ENCODE results near the gene PRMT2. TPM values are rescaled to one million over a fixed set of nuclear protein-coding genes. Genes with fewer than 3 reads are reported as not detected.

The PRMT2 gene
- total RNA-seq, 1 experiment from 2014 or later: 53.7 TPM

DNA sequence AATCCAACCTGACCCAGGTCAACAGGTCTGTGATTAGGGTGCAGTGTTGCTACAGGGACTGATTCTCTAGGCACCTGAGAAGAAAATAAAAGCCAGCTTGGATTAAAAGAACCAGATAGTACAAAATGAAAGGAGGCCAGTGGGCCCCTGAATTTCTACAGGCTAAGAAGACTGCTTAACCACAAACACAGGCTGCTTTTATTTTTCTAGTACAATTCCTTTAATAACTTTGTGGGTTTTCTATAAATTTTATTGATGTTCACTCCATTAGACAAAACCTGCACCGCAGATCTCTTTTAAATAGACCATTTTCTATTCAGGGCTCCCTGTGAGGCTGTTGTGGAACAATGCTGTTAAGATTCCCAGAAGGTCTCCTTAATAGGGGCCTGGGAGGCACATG, 9.7 kb upstream of the PRMT2 start:
- DNase-seq (ENCODE audit: low spot score): no peak
- no peak for TF ChIP-seq RORB (CRISPR knock-in tag; IDR thresholded peaks at IDR 0.05)
- TF ChIP-seq ELF4 (CRISPR knock-in tag; IDR thresholded peaks at IDR 0.05; ENCODE audit: low read depth): no peak
- Mint-ChIP-seq H3K4me3 (no peak overlapping the region), H3K27ac (no peak overlapping the region), H3K27me3 (ENCODE audit: low read depth) (no peaks in the 10 kb centered on the region; the same call in 1 of the 2 replicates), H3K4me1 (peaks cover 9% of the 10 kb centered on the region), H3K9me3 (peaks cover 21% of the 10 kb centered on the region), H3K36me3 (peaks cover 19% of the 10 kb centered on the region)
- ATAC-seq: no peak
- POLR2A ChIA-PET: no interaction called here
- CTCF ChIA-PET: no interaction called here

DNA sequence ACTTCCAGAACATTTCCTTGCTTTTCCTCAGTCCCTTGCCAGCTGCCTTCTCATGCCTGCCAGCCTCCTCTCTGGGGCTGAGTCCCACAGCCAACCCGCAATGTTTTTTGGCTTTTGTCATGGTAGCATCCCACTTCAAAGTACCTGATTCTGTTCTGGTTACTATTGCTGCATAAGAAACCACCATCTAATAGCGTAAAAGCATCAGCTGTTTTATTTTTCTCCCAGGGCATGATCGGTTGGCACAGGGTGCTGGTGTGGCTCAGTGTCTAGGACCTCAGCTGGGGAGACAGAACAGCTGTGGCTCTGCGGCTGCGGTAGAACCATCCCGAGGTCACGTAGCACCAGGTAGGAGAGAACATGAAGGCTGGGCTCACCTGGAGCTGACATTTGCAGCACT, 8.9 kb upstream of the PRMT2 start:
- Mint-ChIP-seq H3K9me3 (peaks cover 25% of the 10 kb centered on the region), H3K27ac (no peak overlapping the region), H3K4me1 (peaks cover 5% of the 10 kb centered on the region), H3K36me3 (peaks cover 19% of the 10 kb centered on the region), H3K27me3 (ENCODE audit: low read depth) (no peaks in the 10 kb centered on the region; the same call in 1 of the 2 replicates), H3K4me3 (no peak overlapping the region)
- POLR2A ChIA-PET: no interaction called here
- no peak for ATAC-seq
- DNase-seq (ENCODE audit: low spot score): no peak
- TF ChIP-seq ZNF121 (CRISPR knock-in tag; IDR thresholded peaks at IDR 0.05) (no peak), FOXK1 (CRISPR knock-in tag; IDR thresholded peaks at IDR 0.05) (no peak), SP1 (CRISPR knock-in tag; conservative IDR thresholded peaks at IDR 0.05) (no peak), HMGA2 (CRISPR knock-in tag; IDR thresholded peaks at IDR 0.05) (no peak), IRF2 (CRISPR knock-in tag; IDR thresholded peaks at IDR 0.05; ENCODE audit: borderline replicate concordance, low read depth) (no peak), NFATC4 (CRISPR knock-in tag; IDR thresholded peaks at IDR 0.05) (no peak), EMX1 (CRISPR knock-in tag; IDR thresholded peaks at IDR 0.05) (no peak), TP53 (CRISPR knock-in tag; IDR thresholded peaks at IDR 0.05) (no peak), FOXJ3 (CRISPR knock-in tag; IDR thresholded peaks at IDR 0.05; ENCODE audit: borderline replicate concordance) (no peak)
- TF ChIP-seq, protein P1, sequence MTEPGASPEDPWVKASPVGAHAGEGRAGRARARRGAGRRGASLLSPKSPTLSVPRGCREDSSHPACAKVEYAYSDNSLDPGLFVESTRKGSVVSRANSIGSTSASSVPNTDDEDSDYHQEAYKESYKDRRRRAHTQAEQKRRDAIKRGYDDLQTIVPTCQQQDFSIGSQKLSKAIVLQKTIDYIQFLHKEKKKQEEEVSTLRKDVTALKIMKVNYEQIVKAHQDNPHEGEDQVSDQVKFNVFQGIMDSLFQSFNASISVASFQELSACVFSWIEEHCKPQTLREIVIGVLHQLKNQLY (CRISPR knock-in tag; IDR thresholded peaks at IDR 0.05): no peak
- TF ChIP-seq, protein P2, sequence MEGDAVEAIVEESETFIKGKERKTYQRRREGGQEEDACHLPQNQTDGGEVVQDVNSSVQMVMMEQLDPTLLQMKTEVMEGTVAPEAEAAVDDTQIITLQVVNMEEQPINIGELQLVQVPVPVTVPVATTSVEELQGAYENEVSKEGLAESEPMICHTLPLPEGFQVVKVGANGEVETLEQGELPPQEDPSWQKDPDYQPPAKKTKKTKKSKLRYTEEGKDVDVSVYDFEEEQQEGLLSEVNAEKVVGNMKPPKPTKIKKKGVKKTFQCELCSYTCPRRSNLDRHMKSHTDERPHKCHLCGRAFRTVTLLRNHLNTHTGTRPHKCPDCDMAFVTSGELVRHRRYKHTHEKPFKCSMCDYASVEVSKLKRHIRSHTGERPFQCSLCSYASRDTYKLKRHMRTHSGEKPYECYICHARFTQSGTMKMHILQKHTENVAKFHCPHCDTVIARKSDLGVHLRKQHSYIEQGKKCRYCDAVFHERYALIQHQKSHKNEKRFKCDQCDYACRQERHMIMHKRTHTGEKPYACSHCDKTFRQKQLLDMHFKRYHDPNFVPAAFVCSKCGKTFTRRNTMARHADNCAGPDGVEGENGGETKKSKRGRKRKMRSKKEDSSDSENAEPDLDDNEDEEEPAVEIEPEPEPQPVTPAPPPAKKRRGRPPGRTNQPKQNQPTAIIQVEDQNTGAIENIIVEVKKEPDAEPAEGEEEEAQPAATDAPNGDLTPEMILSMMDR (IDR thresholded peaks at IDR 0.05): no peak
- TF ChIP-seq, protein P3, sequence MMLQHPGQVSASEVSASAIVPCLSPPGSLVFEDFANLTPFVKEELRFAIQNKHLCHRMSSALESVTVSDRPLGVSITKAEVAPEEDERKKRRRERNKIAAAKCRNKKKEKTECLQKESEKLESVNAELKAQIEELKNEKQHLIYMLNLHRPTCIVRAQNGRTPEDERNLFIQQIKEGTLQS (CRISPR knock-in tag; conservative IDR thresholded peaks at IDR 0.05): no peak
- TF ChIP-seq, protein P4, sequence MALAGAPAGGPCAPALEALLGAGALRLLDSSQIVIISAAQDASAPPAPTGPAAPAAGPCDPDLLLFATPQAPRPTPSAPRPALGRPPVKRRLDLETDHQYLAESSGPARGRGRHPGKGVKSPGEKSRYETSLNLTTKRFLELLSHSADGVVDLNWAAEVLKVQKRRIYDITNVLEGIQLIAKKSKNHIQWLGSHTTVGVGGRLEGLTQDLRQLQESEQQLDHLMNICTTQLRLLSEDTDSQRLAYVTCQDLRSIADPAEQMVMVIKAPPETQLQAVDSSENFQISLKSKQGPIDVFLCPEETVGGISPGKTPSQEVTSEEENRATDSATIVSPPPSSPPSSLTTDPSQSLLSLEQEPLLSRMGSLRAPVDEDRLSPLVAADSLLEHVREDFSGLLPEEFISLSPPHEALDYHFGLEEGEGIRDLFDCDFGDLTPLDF (CRISPR knock-in tag; IDR thresholded peaks at IDR 0.05): no peak
- CTCF ChIA-PET: no interaction called here

DNA sequence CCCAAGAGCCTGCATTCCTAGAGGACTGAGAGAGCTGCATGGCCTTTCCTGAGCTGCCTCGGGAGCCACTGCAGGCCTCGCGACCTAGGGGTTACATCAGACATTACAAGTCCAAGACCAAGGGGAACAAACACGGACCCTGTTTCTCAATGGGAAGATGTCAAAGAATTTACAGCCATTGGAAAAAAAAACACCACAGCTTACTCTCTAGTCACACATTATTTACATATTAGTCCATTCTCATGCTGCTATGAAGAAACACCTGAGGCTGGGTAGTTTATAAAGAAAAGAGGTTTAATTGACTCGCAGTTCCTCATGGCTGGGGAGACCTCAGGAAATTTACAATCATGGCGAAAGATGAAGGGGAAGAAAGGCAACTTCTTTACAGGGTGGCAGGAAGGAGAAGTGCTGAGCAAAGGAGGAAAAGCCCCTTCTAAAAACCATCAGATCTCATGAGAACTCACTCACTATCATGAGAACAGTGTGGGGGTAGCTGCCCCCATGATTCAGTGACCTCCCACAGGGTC, 8.4 kb upstream of the PRMT2 start:
- TF ChIP-seq, protein P5, sequence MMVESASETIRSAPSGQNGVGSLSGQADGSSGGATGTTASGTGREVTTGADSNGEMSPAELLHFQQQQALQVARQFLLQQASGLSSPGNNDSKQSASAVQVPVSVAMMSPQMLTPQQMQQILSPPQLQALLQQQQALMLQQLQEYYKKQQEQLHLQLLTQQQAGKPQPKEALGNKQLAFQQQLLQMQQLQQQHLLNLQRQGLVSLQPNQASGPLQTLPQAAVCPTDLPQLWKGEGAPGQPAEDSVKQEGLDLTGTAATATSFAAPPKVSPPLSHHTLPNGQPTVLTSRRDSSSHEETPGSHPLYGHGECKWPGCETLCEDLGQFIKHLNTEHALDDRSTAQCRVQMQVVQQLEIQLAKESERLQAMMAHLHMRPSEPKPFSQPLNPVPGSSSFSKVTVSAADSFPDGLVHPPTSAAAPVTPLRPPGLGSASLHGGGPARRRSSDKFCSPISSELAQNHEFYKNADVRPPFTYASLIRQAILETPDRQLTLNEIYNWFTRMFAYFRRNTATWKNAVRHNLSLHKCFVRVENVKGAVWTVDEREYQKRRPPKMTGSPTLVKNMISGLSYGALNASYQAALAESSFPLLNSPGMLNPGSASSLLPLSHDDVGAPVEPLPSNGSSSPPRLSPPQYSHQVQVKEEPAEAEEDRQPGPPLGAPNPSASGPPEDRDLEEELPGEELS (CRISPR knock-in tag; IDR thresholded peaks at IDR 0.05): no peak
- TF ChIP-seq GABPB1 (CRISPR knock-in tag; IDR thresholded peaks at IDR 0.05): peak; percentile 90

More for the DNA sequence above, 8.4 kb upstream of the PRMT2 start:
- H3K4me1 Mint-ChIP-seq: peaks cover 4% of the 10 kb centered on the region
- DNase-seq (ENCODE audit: low spot score) (no peak), ATAC-seq (peak; percentile 48)
- no peaks in the 10 kb centered on the region; the same call in 1 of the 2 replicates for H3K27me3 Mint-ChIP-seq (ENCODE audit: low read depth)
- no peak overlapping the region for H3K27ac Mint-ChIP-seq
- POLR2A ChIA-PET: no interaction called here
- peaks cover 19% of the 10 kb centered on the region for H3K36me3 Mint-ChIP-seq
- H3K9me3 Mint-ChIP-seq: peaks cover 26% of the 10 kb centered on the region
- CTCF ChIA-PET: no interaction called here
- no peak overlapping the region for H3K4me3 Mint-ChIP-seq
